Transverse colon (tissue), 4 donors: Measurements from ENCODE around the gene FAM98C.

ENCODE experiments used
- CTCF ChIP-seq, 5 experiments: fragments of 200-600 bp in 3 of 5; fragments of 450-650 bp in 2 of 5; sonication (generic) in 3 of 5; IDR thresholded peaks; 1 replicate in 2 of 5; 2 replicates in 3 of 5; pipeline ENCODE4 v1.5.1; 2016 to 2017; ENCODE audit warnings: antibody characterized with exemption in 5 of 5, inconsistent platforms in 3 of 5, mild to moderate bottlenecking in 2 of 5, moderate library complexity in 1 of 5
- EP300 ChIP-seq: sonication (generic); formaldehyde crosslinking; IDR thresholded peaks from one replicate; pipeline ENCODE4 v1.6.1; 2017; ENCODE audit warnings: antibody characterized with exemption, low read depth
- POLR2A ChIP-seq: fragments of 450-650 bp; IDR thresholded peaks from one replicate; pipeline ENCODE4 v1.6.1; 2016; ENCODE audit warnings: antibody characterized with exemption, mild to moderate bottlenecking, moderate library complexity
- POLR2AphosphoS5 ChIP-seq, 3 donors: sonication (generic); formaldehyde crosslinking; IDR thresholded peaks; one replicate each; pipeline ENCODE4 v1.6.1; 2016; ENCODE audit warnings: antibody characterized with exemption in 3 of 3

- no peak for TF ChIP-seq POLR2AphosphoS5 (IDR thresholded peaks at IDR 0.05)
- no peak for TF ChIP-seq CTCF (IDR thresholded peaks at IDR 0.05)
- TF ChIP-seq POLR2A = no peak
- TF ChIP-seq EP300 = no peak
These were observed 3.8 kb upstream of the FAM98C start for GRCh38 chr19:38399081-38399480.
